ENCODE data around the gene CELF3.

DNA sequence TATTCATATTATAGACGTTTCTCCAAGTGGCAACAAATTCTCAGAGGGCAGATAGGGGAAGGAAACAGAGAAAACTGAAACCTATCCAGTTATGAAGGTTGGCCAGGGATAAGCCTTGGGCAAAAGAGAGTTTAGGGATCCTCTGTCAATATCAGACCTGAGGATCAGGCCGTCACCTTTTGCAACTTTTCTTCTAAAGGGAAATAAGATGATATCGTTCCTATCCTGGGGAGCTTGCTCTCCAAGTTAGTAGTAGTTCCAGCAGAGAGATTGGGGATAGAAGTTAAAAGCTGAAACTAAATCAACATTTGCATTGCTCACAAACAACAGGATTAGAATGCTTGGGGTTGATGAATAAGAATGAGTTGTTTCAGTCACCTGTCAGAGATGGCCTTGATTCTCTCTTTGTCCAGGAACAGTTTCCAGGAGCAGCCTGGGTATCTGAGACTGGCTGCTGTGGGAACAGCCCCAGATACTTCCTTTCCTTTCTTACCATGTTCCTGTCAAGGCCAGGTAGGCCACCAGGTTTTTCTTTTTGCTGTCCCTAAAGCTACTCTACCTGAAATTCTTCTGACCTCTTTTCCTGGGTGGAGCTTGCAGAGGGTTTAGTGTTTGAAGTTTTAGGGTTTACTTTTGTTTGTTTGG lies 7.2 kb upstream of the CELF3 start:
- no peak for TF ChIP-seq ZNF644 (tag; IDR thresholded peaks at IDR 0.05; ENCODE audit: low read depth)
- TF ChIP-seq NR1H2 (CRISPR knock-in tag; IDR thresholded peaks at IDR 0.05) = no peak
